ENCODE results near the gene SLCO2B1.
A peak's percentile ranks its signal among the peaks of the same experiment; 100 is the strongest.

Gene SLCO2B1

GRCh38 chr11:75214843-75215242 lies 63.9 kb downstream of the SLCO2B1 start:
- peaks cover 36% of the 10 kb centered on the region for H3K4me1 ChIP-seq
- no peak overlapping the region for H3K4me3 ChIP-seq (ENCODE audit: low read depth, low read length)
- no peaks in the 10 kb centered on the region for H3K36me3 ChIP-seq
- H3K27me3 ChIP-seq = no peaks in the 10 kb centered on the region
- no peaks in the 10 kb centered on the region for H3K9me3 ChIP-seq
- no peak for TF ChIP-seq CTCF (IDR thresholded peaks at IDR 0.05; ENCODE audit: low read depth, low read length)
- DNase-seq = no peak

- Histone ChIP-seq H3K36me3 (no peaks in the 10 kb centered on the region), H3K4me3 (ENCODE audit: low read depth, low read length) (no peak overlapping the region), H3K27me3 (no peaks in the 10 kb centered on the region), H3K4me1 (peaks cover 36% of the 10 kb centered on the region), H3K9me3 (no peaks in the 10 kb centered on the region)
- DNase-seq = peak; percentile 57
- no peak for TF ChIP-seq CTCF (IDR thresholded peaks at IDR 0.05; ENCODE audit: low read depth, low read length)
Measured at GRCh38 chr11:75219869-75220268, 69.0 kb downstream of the SLCO2B1 start.

- peak; percentile 43 for TF ChIP-seq CTCF (IDR thresholded peaks at IDR 0.05; ENCODE audit: low read depth, low read length)
- Histone ChIP-seq H3K9me3 (no peaks in the 10 kb centered on the region), H3K36me3 (no peaks in the 10 kb centered on the region), H3K4me1 (peaks cover 18% of the 10 kb centered on the region), H3K4me3 (ENCODE audit: low read depth, low read length) (no peak overlapping the region), H3K27me3 (no peaks in the 10 kb centered on the region)
- DNase-seq = no peak
Measured at GRCh38 chr11:75223954-75224643, 73.2 kb downstream of the SLCO2B1 start.

GRCh38 chr11:75225794-75226193 lies 74.9 kb downstream of the SLCO2B1 start:
- no peaks in the 10 kb centered on the region for H3K9me3 ChIP-seq
- H3K4me1 ChIP-seq = peaks cover 9% of the 10 kb centered on the region
- H3K4me3 ChIP-seq (ENCODE audit: low read depth, low read length) = no peak overlapping the region
- no peak for TF ChIP-seq CTCF (IDR thresholded peaks at IDR 0.05; ENCODE audit: low read depth, low read length)
- no peaks in the 10 kb centered on the region for H3K36me3 ChIP-seq
- DNase-seq = no peak
- H3K27me3 ChIP-seq = no peaks in the 10 kb centered on the region

GRCh38 chr11:75229466-75229865 lies 78.6 kb downstream of the SLCO2B1 start:
- Histone ChIP-seq H3K4me1 (peaks cover 9% of the 10 kb centered on the region), H3K9me3 (no peaks in the 10 kb centered on the region), H3K36me3 (0 out of 2 replicates have a peak, but pooled peaks cover 2% of the 10 kb centered on the region), H3K4me3 (ENCODE audit: low read depth, low read length) (no peak overlapping the region), H3K27me3 (no peaks in the 10 kb centered on the region)
- DNase-seq = peak; percentile 13
- TF ChIP-seq CTCF (IDR thresholded peaks at IDR 0.05; ENCODE audit: low read depth, low read length) = no peak

GRCh38 chr11:75230621-75231020 lies 79.7 kb downstream of the SLCO2B1 start:
- no peaks in the 10 kb centered on the region for H3K9me3 ChIP-seq
- H3K36me3 ChIP-seq = 0 out of 2 replicates have a peak, but pooled peaks cover 2% of the 10 kb centered on the region
- no peaks in the 10 kb centered on the region for H3K27me3 ChIP-seq
- H3K4me1 ChIP-seq = peaks cover 3% of the 10 kb centered on the region
- TF ChIP-seq CTCF (IDR thresholded peaks at IDR 0.05; ENCODE audit: low read depth, low read length) = no peak
- DNase-seq = peak; percentile 2
- no peak overlapping the region for H3K4me3 ChIP-seq (ENCODE audit: low read depth, low read length)
